SK-N-SH (cell line): ENCODE results near the gene CTSG. TPM values are rescaled to one million over a fixed set of nuclear protein-coding genes. Genes with fewer than 3 reads are reported as not detected.

Experiments
- CTCF ChIA-PET: fragments of 300-600, 350-600 bp; formaldehyde crosslinking; extraction: SDS; loops from one replicate; lab custom pipeline; 2021; lab: Yijun Ruan, JAX
- POLR2A ChIA-PET: fragments of 350-600 bp; sonication (Branson Sonifier 250); formaldehyde crosslinking; extraction: SDS; loops from one replicate; lab custom pipeline; 2020; ENCODE audit warnings: antibody characterized with exemption, inconsistent platforms; lab: Yijun Ruan, JAX
- DNase-seq: peaks from one replicate; pipeline ENCODE4 v3.0.0; 2012
- H2AFZ ChIP-seq: fragments of 200-600 bp; sonication (generic); 2 replicates; pipeline ENCODE4 v1.8.1; 2016; ENCODE audit warnings: antibody characterized with exemption, mild to moderate bottlenecking, low read depth
- H3F3A ChIP-seq: fragments of 200-600 bp; sonication (generic); replicated peaks from 2 replicates; pipeline ENCODE3; 2016; ENCODE audit warnings: antibody characterized with exemption, mild to moderate bottlenecking; ENCODE audit not compliant: insufficient read depth
- H3K27ac ChIP-seq, 2 experiments: fragments of 200-500 bp in 1 of 2; fragments of 200-600 bp in 1 of 2; sonication (Bioruptor generic) in 1 of 2; sonication (generic), shearing (Covaris generic) in 1 of 2; 2 replicates each; pipeline versions ENCODE4 v1.5.1 to v1.6.1; 2014 to 2016; ENCODE audit warnings: low read depth in 2 of 2, inconsistent platforms in 1 of 2, low read length in 1 of 2, mild to moderate bottlenecking in 1 of 2, mixed read lengths in 1 of 2
- H3K27me3 ChIP-seq: fragments of 200-600 bp; sonication (generic), shearing (Covaris generic); 2 replicates; pipeline ENCODE4 v1.6.1; 2016; ENCODE audit warnings: mixed run types; ENCODE audit not compliant: insufficient read depth
- H3K36me3 ChIP-seq, 2 experiments: fragments of 200-500 bp in 1 of 2; fragments of 200-600 bp in 1 of 2; sonication (Bioruptor generic) in 1 of 2; sonication (generic) in 1 of 2; replicated peaks in 1 of 2; 2 replicates each; pipeline versions ENCODE3 to v1.5.1; 2014 to 2016; ENCODE audit warnings: low read length in 1 of 2, mild to moderate bottlenecking in 1 of 2; ENCODE audit not compliant: insufficient read depth in 2 of 2, control insufficient read depth in 1 of 2
- H3K4me1 ChIP-seq, 2 experiments: fragments of 200-500 bp in 1 of 2; fragments of 200-600 bp in 1 of 2; sonication (Bioruptor generic) in 1 of 2; sonication (generic), shearing (Covaris generic) in 1 of 2; 2 replicates each; pipeline versions ENCODE4 v1.5.1 to v1.6.1; 2014 to 2016; ENCODE audit warnings: low read depth in 1 of 2, low read length in 1 of 2, mixed run types in 1 of 2; ENCODE audit not compliant: insufficient read depth in 2 of 2, control insufficient read depth in 1 of 2
- H3K4me2 ChIP-seq: fragments of 200-600 bp; sonication (generic), shearing (Covaris generic); 2 replicates; pipeline ENCODE4 v1.6.1; 2017; ENCODE audit warnings: mixed run types
- H3K4me3 ChIP-seq, 2 experiments: fragments of 200-500 bp in 1 of 2; fragments of 200-600 bp in 1 of 2; sonication (Bioruptor generic) in 1 of 2; sonication (generic), shearing (Covaris generic) in 1 of 2; 2 replicates each; pipeline versions ENCODE4 v1.5.1 to v1.8.1; 2014 to 2016; ENCODE audit warnings: low read depth in 2 of 2, inconsistent platforms in 1 of 2, low read length in 1 of 2, mild to moderate bottlenecking in 1 of 2, mixed read lengths in 1 of 2, moderate library complexity in 1 of 2
- H3K79me2 ChIP-seq: fragments of 200-600 bp; sonication (generic); 2 replicates; pipeline ENCODE4 v1.8.1; 2017; ENCODE audit warnings: mild to moderate bottlenecking; ENCODE audit not compliant: insufficient read depth
- H3K9ac ChIP-seq: fragments of 200-600 bp; sonication (generic); 2 replicates; pipeline ENCODE4 v1.6.1; 2017; ENCODE audit warnings: mixed run types
- H3K9me2 ChIP-seq: fragments of 200-600 bp; sonication (generic); 2 replicates; pipeline ENCODE4 v1.6.1; 2017; ENCODE audit warnings: mixed run types
- H3K9me3 ChIP-seq: fragments of 200-600 bp; sonication (generic); 2 replicates; pipeline ENCODE4 v1.6.1; 2017; ENCODE audit warnings: mixed run types, mild to moderate bottlenecking, moderate library complexity
- H4K20me1 ChIP-seq: fragments of 200-600 bp; sonication (generic); 2 replicates; pipeline ENCODE4 v1.6.1; 2017; ENCODE audit warnings: mild to moderate bottlenecking, mixed run types; ENCODE audit not compliant: insufficient read depth
- ELF1 ChIP-seq: IDR thresholded peaks from 2 replicates; pipeline ENCODE4 v1.4.0; 2012
- EP300 ChIP-seq, 2 experiments: IDR thresholded peaks; 2 replicates each; pipeline versions ENCODE4 v1.4.0 to v1.6.1; 2012; ENCODE audit warnings: borderline replicate concordance in 1 of 2, low read depth in 1 of 2, low read length in 1 of 2
- FOSL2 ChIP-seq: IDR thresholded peaks from 2 replicates; pipeline ENCODE4 v1.4.0; 2012; ENCODE audit warnings: low read depth, mild to moderate bottlenecking, moderate library complexity, borderline replicate concordance
- FOXJ3 ChIP-seq: sonication (generic); formaldehyde crosslinking; IDR thresholded peaks from 2 replicates; pipeline ENCODE4 v1.5.1; 2020; ENCODE audit warnings: mild to moderate bottlenecking, missing genetic modification reagents
- JUND ChIP-seq: IDR thresholded peaks from 2 replicates; pipeline ENCODE4 v1.4.0; 2012
- MEF2A ChIP-seq: IDR thresholded peaks from 2 replicates; pipeline ENCODE4 v1.4.0; 2012; ENCODE audit warnings: low read depth, borderline replicate concordance
- MXI1 ChIP-seq: IDR thresholded peaks from 2 replicates; pipeline ENCODE4 v1.6.1; 2012; ENCODE audit warnings: mild to moderate bottlenecking, low read depth, low read length, improper control_type of control experiment
- NFIC ChIP-seq: IDR thresholded peaks from 2 replicates; pipeline ENCODE4 v1.4.0; 2012; ENCODE audit warnings: borderline replicate concordance
- POLR2AphosphoS5 ChIP-seq: IDR thresholded peaks from 2 replicates; pipeline ENCODE4 v1.6.1; 2012; ENCODE audit warnings: low read depth, low read length
- RXRA ChIP-seq: IDR thresholded peaks from 2 replicates; pipeline ENCODE4 v1.4.0; 2012; ENCODE audit warnings: low read depth, mild to moderate bottlenecking, borderline replicate concordance
- SMC3 ChIP-seq: IDR thresholded peaks from 2 replicates; pipeline ENCODE4 v1.6.1; 2012; ENCODE audit warnings: low read depth, low read length, improper control_type of control experiment
- TAF1 ChIP-seq: IDR thresholded peaks from 2 replicates; pipeline ENCODE4 v1.6.1; 2012; ENCODE audit warnings: low read depth, mild to moderate bottlenecking, low read length, moderate library complexity, borderline replicate concordance
- TCF12 ChIP-seq: IDR thresholded peaks from 2 replicates; pipeline ENCODE4 v1.4.0; 2012
- TEAD4 ChIP-seq: IDR thresholded peaks from 2 replicates; pipeline ENCODE4 v1.4.0; 2012; ENCODE audit warnings: mild to moderate bottlenecking, borderline replicate concordance; ENCODE audit not compliant: insufficient read depth
- WGBS: methylation state at CpG from one replicate; pipeline ENCODE4 v1.1.6; 2017; ENCODE audit warnings: low lambda C conversion rate; 5-methylcytosine and 5-hydroxymethylcytosine counted together
- polyA plus RNA-seq, 3 experiments: library from polyadenylated mRNA; depleted of rRNA; stranded (reverse); fragments of >200 nt; gene quantifications; 2 replicates each; pipeline ENCODE4 v1.2.3, GENCODE V29; 2012
- TF ChIP-seq, protein P1 (sequence below): fragments of 200-600 bp; sonication (generic); IDR thresholded peaks from 2 replicates; pipeline ENCODE4 v1.6.1; 2017; ENCODE audit warnings: antibody characterized with exemption, mild to moderate bottlenecking, moderate library complexity
- TF ChIP-seq, protein P2 (sequence below): IDR thresholded peaks from 2 replicates; pipeline ENCODE4 v1.6.1; 2012; ENCODE audit warnings: mild to moderate bottlenecking, low read depth, low read length, moderate library complexity
- TF ChIP-seq, protein P3 (sequence below): fragments of 150-350 bp; IDR thresholded peaks from 2 replicates; pipeline ENCODE4 v1.6.1; 2017; ENCODE audit warnings: antibody characterized with exemption, low read length, low read depth, borderline replicate concordance
- TF ChIP-seq, protein P4 (sequence below): IDR thresholded peaks from 2 replicates; pipeline ENCODE4 v1.4.0; 2012; ENCODE audit warnings: low read depth, borderline replicate concordance
- TF ChIP-seq, protein P5 (sequence below): IDR thresholded peaks from 2 replicates; pipeline ENCODE4 v1.4.0; 2012; ENCODE audit warnings: low read depth, borderline replicate concordance

Gene CTSG
- polyA plus RNA-seq, 1 of the 3 experiments (the other 2 are of a cell fraction): not detected

DNA sequence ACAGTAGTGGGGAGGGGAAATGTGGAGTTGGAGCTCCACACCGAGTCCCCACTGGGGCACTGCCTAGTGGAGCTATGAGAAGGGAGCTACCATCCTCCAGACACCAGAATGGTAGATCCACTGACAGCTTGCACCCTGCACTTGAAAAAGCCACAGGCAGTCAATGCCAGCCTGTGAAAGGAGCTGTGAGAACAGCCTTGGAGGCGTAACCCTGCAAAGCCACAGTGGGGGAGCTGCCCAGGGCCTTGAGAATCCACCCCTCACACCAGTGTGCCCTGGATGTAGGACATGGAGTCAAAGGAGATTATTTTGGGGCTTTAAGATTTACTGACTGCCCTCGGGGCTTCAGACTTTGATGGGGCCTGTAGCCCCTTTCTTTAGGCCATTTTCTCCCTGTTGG lies 12.5 kb downstream of the CTSG start:
- 13% methylated on average over 1 of the region's 3 CpGs for WGBS
- no peaks in the 10 kb centered on the region for H3F3A ChIP-seq
- no peak overlapping the region for H2AFZ ChIP-seq
- no peak for TF ChIP-seq FOXJ3 (CRISPR knock-in tag)
- TF ChIP-seq ELF1: no peak
- no peak for TF ChIP-seq MEF2A
- TF ChIP-seq JUND: no peak
- TF ChIP-seq SMC3: no peak
- no peak for TF ChIP-seq RXRA
- TF ChIP-seq, protein P1, sequence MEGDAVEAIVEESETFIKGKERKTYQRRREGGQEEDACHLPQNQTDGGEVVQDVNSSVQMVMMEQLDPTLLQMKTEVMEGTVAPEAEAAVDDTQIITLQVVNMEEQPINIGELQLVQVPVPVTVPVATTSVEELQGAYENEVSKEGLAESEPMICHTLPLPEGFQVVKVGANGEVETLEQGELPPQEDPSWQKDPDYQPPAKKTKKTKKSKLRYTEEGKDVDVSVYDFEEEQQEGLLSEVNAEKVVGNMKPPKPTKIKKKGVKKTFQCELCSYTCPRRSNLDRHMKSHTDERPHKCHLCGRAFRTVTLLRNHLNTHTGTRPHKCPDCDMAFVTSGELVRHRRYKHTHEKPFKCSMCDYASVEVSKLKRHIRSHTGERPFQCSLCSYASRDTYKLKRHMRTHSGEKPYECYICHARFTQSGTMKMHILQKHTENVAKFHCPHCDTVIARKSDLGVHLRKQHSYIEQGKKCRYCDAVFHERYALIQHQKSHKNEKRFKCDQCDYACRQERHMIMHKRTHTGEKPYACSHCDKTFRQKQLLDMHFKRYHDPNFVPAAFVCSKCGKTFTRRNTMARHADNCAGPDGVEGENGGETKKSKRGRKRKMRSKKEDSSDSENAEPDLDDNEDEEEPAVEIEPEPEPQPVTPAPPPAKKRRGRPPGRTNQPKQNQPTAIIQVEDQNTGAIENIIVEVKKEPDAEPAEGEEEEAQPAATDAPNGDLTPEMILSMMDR: no peak
- TF ChIP-seq TAF1: no peak
- TF ChIP-seq, protein P2, sequence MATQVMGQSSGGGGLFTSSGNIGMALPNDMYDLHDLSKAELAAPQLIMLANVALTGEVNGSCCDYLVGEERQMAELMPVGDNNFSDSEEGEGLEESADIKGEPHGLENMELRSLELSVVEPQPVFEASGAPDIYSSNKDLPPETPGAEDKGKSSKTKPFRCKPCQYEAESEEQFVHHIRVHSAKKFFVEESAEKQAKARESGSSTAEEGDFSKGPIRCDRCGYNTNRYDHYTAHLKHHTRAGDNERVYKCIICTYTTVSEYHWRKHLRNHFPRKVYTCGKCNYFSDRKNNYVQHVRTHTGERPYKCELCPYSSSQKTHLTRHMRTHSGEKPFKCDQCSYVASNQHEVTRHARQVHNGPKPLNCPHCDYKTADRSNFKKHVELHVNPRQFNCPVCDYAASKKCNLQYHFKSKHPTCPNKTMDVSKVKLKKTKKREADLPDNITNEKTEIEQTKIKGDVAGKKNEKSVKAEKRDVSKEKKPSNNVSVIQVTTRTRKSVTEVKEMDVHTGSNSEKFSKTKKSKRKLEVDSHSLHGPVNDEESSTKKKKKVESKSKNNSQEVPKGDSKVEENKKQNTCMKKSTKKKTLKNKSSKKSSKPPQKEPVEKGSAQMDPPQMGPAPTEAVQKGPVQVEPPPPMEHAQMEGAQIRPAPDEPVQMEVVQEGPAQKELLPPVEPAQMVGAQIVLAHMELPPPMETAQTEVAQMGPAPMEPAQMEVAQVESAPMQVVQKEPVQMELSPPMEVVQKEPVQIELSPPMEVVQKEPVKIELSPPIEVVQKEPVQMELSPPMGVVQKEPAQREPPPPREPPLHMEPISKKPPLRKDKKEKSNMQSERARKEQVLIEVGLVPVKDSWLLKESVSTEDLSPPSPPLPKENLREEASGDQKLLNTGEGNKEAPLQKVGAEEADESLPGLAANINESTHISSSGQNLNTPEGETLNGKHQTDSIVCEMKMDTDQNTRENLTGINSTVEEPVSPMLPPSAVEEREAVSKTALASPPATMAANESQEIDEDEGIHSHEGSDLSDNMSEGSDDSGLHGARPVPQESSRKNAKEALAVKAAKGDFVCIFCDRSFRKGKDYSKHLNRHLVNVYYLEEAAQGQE: no peak
- TF ChIP-seq, protein P3, sequence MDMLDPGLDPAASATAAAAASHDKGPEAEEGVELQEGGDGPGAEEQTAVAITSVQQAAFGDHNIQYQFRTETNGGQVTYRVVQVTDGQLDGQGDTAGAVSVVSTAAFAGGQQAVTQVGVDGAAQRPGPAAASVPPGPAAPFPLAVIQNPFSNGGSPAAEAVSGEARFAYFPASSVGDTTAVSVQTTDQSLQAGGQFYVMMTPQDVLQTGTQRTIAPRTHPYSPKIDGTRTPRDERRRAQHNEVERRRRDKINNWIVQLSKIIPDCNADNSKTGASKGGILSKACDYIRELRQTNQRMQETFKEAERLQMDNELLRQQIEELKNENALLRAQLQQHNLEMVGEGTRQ: no peak
- TF ChIP-seq FOSL2: no peak
- TF ChIP-seq TEAD4: no peak
- TF ChIP-seq TCF12: no peak
- no peak for TF ChIP-seq EP300 (IDR thresholded peaks at IDR 0.05; ENCODE audit: borderline replicate concordance in 1 of 2, low read depth in 1 of 2, low read length in 1 of 2)
- TF ChIP-seq POLR2AphosphoS5: no peak
- TF ChIP-seq, protein P4, sequence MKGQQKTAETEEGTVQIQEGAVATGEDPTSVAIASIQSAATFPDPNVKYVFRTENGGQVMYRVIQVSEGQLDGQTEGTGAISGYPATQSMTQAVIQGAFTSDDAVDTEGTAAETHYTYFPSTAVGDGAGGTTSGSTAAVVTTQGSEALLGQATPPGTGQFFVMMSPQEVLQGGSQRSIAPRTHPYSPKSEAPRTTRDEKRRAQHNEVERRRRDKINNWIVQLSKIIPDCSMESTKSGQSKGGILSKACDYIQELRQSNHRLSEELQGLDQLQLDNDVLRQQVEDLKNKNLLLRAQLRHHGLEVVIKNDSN: no peak
- TF ChIP-seq, protein P5, sequence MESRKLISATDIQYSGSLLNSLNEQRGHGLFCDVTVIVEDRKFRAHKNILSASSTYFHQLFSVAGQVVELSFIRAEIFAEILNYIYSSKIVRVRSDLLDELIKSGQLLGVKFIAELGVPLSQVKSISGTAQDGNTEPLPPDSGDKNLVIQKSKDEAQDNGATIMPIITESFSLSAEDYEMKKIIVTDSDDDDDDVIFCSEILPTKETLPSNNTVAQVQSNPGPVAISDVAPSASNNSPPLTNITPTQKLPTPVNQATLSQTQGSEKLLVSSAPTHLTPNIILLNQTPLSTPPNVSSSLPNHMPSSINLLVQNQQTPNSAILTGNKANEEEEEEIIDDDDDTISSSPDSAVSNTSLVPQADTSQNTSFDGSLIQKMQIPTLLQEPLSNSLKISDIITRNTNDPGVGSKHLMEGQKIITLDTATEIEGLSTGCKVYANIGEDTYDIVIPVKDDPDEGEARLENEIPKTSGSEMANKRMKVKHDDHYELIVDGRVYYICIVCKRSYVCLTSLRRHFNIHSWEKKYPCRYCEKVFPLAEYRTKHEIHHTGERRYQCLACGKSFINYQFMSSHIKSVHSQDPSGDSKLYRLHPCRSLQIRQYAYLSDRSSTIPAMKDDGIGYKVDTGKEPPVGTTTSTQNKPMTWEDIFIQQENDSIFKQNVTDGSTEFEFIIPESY: no peak
- no peak for TF ChIP-seq MXI1
- no peak for TF ChIP-seq NFIC
- no peaks in the 10 kb centered on the region for H3K36me3 ChIP-seq
- no peaks in the 10 kb centered on the region for H3K9me3 ChIP-seq
- no peaks in the 10 kb centered on the region; the same call in 1 of the 2 replicates for H3K9me2 ChIP-seq
- no peak overlapping the region for H3K27ac ChIP-seq
- no peak for DNase-seq
- no peak overlapping the region for H3K4me2 ChIP-seq
- ChIA-PET CTCF (no interaction called here), POLR2A (no interaction called here)
- H4K20me1 ChIP-seq: no peaks in the 10 kb centered on the region
- H3K27me3 ChIP-seq: no peaks in the 10 kb centered on the region
- no peaks in the 10 kb centered on the region for H3K79me2 ChIP-seq
- no peak overlapping the region for H3K4me3 ChIP-seq
- no peak overlapping the region for H3K9ac ChIP-seq
- H3K4me1 ChIP-seq: no peaks in the 10 kb centered on the region
